ENCODE measurements around the gene MARCKSL1. TPM values are rescaled to one million over a fixed set of nuclear protein-coding genes. Genes with fewer than 3 reads are reported as not detected.
A peak's percentile ranks its signal among the peaks of the same experiment; 100 is the strongest.
"Not testable (repeated sequence)": the region's sequence is repeated elsewhere in the genome, so short reads cannot be mapped to it uniquely, and the experiment has no call there.

Gene MARCKSL1
- total RNA-seq, 2 donors from 2014 or later = 12.3 to 14.9 TPM

DNA sequence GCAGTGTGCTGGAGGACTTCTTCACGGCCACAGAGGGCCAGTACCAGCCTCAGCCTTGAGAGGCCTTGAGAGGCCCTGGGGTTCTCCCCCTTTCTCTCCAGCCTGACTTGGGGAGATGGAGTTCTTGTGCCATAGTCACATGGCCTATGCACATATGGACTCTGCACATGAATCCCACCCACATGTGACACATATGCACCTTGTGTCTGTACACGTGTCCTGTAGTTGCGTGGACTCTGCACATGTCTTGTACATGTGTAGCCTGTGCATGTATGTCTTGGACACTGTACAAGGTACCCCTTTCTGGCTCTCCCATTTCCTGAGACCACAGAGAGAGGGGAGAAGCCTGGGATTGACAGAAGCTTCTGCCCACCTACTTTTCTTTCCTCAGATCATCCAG, 50.4 kb downstream of the MARCKSL1 start:
- Mint-ChIP-seq H3K9me3 (no peaks in the 10 kb centered on the region), H3K4me3 (no peak overlapping the region), H3K36me3 (ENCODE audit: insufficient read depth in 2 of 2) (peaks cover 2 to 22% of the 10 kb centered on the region in 2 donors), H3K27me3 (ENCODE audit: low read depth) (no peaks in the 10 kb centered on the region), H3K27ac (no peak overlapping the region), H3K4me1 (ENCODE audit: low read depth) (peaks cover under 1% of the 10 kb centered on the region)
- DNase-seq (no peak), ATAC-seq (replicated peaks in 1 of 2) (peak in 1 of 2 donors; percentile 5)

DNA sequence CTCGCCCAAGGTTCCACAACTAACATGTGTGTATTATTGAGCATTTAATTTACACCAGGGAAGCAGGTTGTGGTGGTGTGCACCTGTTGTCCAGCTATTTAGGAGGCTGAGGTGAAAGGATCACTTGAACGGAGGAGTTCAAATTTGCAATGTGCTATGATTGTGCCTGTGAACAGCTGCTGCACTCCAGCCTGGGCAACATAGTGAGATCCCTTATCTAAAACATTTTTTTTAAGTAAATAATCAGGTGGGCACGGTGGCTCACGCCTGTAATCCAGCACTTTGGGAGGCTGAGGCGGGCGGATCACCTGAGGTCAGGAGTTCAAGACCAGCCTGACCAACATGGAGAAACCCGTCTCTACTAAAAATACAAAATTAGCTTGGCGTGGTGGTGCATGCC, 51.3 kb downstream of the MARCKSL1 start:
- H3K4me3 Mint-ChIP-seq; ATAC-seq (replicated peaks in 1 of 2); H3K27ac Mint-ChIP-seq; H3K4me1 Mint-ChIP-seq (ENCODE audit: low read depth); H3K9me3 Mint-ChIP-seq; H3K27me3 Mint-ChIP-seq (ENCODE audit: low read depth); DNase-seq: not testable (repeated sequence)
- H3K36me3 Mint-ChIP-seq (ENCODE audit: insufficient read depth in 2 of 2) = peaks cover 6 to 27% of the 10 kb centered on the region in 2 donors

Other genes with a start within 250 kb of the MARCKSL1 start
- 10 to 100 TPM; 63.3 to 65.8 TPM for gene KPNA6, start 228.2 kb downstream of the MARCKSL1 start, total RNA-seq
- 100 to 1,000 TPM in 1 of 2 donors, 10 to 100 TPM in 1; 97.1 to 113 TPM for gene TXLNA, start 156.6 kb downstream of the MARCKSL1 start, total RNA-seq
- gene CCDC28B, start 135.6 kb downstream of the MARCKSL1 start, total RNA-seq = 10 to 100 TPM; 20.0 to 24.6 TPM
- gene IQCC, start 130.6 kb downstream of the MARCKSL1 start, total RNA-seq = 1 to 10 TPM; 3.7 to 4.6 TPM
- under 1 TPM in 1 of 2 donors, not detected in 1; 0.21 TPM for gene DCDC2B, start 127.1 kb downstream of the MARCKSL1 start, total RNA-seq
- gene TMEM234, start 113.9 kb downstream of the MARCKSL1 start, total RNA-seq = 10 to 100 TPM in 1 of 2 donors, 1 to 10 TPM in 1; 9.8 to 10.5 TPM
- 100 to 1,000 TPM; 241 to 276 TPM for gene EIF3I, start 113.8 kb downstream of the MARCKSL1 start, total RNA-seq
- gene FAM167B, start 89.0 kb downstream of the MARCKSL1 start, total RNA-seq = 1 to 10 TPM; 1.6 to 1.9 TPM
- 100 to 1,000 TPM; 227 to 254 TPM for gene LCK, start 85.0 kb downstream of the MARCKSL1 start, total RNA-seq
- 100 to 1,000 TPM; 149 to 157 TPM for gene HDAC1, start 44.1 kb downstream of the MARCKSL1 start, total RNA-seq
- gene FAM229A, start 26.3 kb upstream of the MARCKSL1 start, total RNA-seq = 10 to 100 TPM in 1 of 2 donors, 1 to 10 TPM in 1; 9.2 to 14.0 TPM
- gene TSSK3, start 26.3 kb upstream of the MARCKSL1 start, total RNA-seq = 1 to 10 TPM; 1.2 to 1.9 TPM
- gene BSDC1, start 58.2 kb upstream of the MARCKSL1 start, total RNA-seq = 10 to 100 TPM; 50.6 to 67.7 TPM
- not detected for gene ZBTB8B, start 128.8 kb upstream of the MARCKSL1 start, total RNA-seq
- 1 to 10 TPM in 1 of 2 donors, under 1 TPM in 1; 0.56 to 1.8 TPM for gene ZBTB8A, start 203.2 kb upstream of the MARCKSL1 start, total RNA-seq